Muscle layer of duodenum (tissue), 2 donors: ENCODE data around the gene SYTL3.
"Not testable (repeated sequence)": the region's sequence is repeated elsewhere in the genome, so short reads cannot be mapped to it uniquely, and the experiment has no call there.

ENCODE experiments used
- H3K27ac ChIP-seq: one replicate; pipeline ENCODE4 v1.7.0; 2013; ENCODE audit warnings: mild to moderate bottlenecking, low read length
- H3K27me3 ChIP-seq: one replicate; pipeline ENCODE4 v1.7.0; 2013; ENCODE audit warnings: low read depth, mild to moderate bottlenecking, control low read depth, low read length
- H3K36me3 ChIP-seq, 2 donors: one replicate each; pipeline ENCODE4 v1.7.0; 2013; ENCODE audit warnings: low read length in 2 of 2, control low read depth in 1 of 2, mild to moderate bottlenecking in 1 of 2; ENCODE audit not compliant: insufficient read depth in 2 of 2, control insufficient read depth in 1 of 2
- H3K4me1 ChIP-seq, 2 donors: one replicate each; pipeline ENCODE4 v1.7.0; 2013; ENCODE audit warnings: low read length in 2 of 2, mild to moderate bottlenecking in 2 of 2, control low read depth in 1 of 2, moderate library complexity in 1 of 2; ENCODE audit not compliant: insufficient read depth in 2 of 2, control insufficient read depth in 1 of 2
- H3K4me3 ChIP-seq, 2 donors: one replicate each; pipeline ENCODE4 v1.7.0; 2013; ENCODE audit warnings: low read length in 2 of 2, low read depth in 1 of 2, mild to moderate bottlenecking in 1 of 2
- H3K9me3 ChIP-seq, 2 donors: one replicate each; pipeline ENCODE4 v1.7.0; 2013; ENCODE audit warnings: low read length in 2 of 2, control low read depth in 1 of 2, mild to moderate bottlenecking in 1 of 2; ENCODE audit not compliant: control insufficient read depth in 1 of 2
- donor health status: healthy.

The SYTL3 gene

GRCh38 chr6:158625881-158626305 is 24.0 kb upstream of the SYTL3 start:
- Histone ChIP-seq H3K27ac (no peak overlapping the region), H3K36me3 (peaks cover 40 to 50% of the 10 kb centered on the region in 2 donors), H3K4me3 (no peak overlapping the region), H3K9me3 (no peaks in the 10 kb centered on the region), H3K27me3 (no peaks in the 10 kb centered on the region), H3K4me1 (peaks cover 0 to 3% of the 10 kb centered on the region in 2 donors)

- no peaks in the 10 kb centered on the region for H3K9me3 ChIP-seq
- no peak overlapping the region for H3K4me3 ChIP-seq
- no peaks in the 10 kb centered on the region for H3K27me3 ChIP-seq
- peaks cover 36 to 43% of the 10 kb centered on the region in 2 donors for H3K36me3 ChIP-seq
- H3K27ac ChIP-seq = no peak overlapping the region
- peaks cover 2 to 9% of the 10 kb centered on the region in 2 donors for H3K4me1 ChIP-seq
Observed at GRCh38 chr6:158626360-158627167, 23.3 kb upstream of the SYTL3 start.

DNA sequence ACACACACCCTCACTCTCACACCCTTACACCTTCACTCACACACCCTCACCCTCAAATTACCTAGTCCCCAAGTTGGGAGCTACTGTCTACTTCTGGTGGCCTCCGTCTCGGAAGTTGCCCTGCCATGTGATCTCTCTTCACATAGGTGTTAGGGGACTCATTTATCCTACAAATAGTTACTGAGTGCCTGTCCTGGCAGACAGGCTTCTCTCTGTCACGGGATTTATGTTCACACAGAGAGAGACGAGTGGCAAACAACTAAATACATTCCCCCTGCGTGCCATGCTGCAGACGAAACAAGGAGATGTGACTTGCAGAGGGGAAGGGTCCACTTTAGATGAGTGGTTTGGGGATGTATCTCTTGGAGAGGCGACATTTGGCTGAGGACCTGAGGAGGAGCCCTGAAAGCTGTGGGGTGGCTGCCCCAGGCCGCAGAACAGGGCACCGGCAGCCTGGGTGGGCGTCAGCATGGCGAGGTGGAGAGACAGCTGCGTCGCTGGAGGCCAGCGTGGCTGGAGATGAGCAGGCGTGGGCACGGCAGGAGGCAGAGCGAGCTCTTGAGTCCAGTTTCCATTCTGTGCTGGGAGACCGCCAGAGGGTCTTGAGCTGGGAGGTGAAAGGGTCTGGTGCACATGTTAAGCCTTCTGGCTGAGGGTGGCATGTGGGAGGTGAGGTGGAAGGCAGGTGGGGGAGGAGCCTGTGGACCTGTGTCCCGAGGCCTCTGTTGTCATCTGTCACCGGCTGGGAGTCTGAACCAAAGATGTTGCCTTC is 22.5 kb upstream of the SYTL3 start:
- Histone ChIP-seq H3K27ac (no peak overlapping the region), H3K27me3 (no peaks in the 10 kb centered on the region), H3K36me3 (peaks cover 32 to 43% of the 10 kb centered on the region in 2 donors), H3K9me3 (no peaks in the 10 kb centered on the region), H3K4me1 (peaks cover 5 to 9% of the 10 kb centered on the region in 2 donors), H3K4me3 (no peak overlapping the region)

- peaks cover 27 to 45% of the 10 kb centered on the region in 2 donors for H3K36me3 ChIP-seq
- H3K4me1 ChIP-seq = peaks cover 5 to 9% of the 10 kb centered on the region in 2 donors
- H3K27ac ChIP-seq = no peak overlapping the region
- H3K4me3 ChIP-seq = no peak overlapping the region
- H3K9me3 ChIP-seq = no peaks in the 10 kb centered on the region
- H3K27me3 ChIP-seq = no peaks in the 10 kb centered on the region
Observed at GRCh38 chr6:158627940-158628211, 22.0 kb upstream of the SYTL3 start.

DNA sequence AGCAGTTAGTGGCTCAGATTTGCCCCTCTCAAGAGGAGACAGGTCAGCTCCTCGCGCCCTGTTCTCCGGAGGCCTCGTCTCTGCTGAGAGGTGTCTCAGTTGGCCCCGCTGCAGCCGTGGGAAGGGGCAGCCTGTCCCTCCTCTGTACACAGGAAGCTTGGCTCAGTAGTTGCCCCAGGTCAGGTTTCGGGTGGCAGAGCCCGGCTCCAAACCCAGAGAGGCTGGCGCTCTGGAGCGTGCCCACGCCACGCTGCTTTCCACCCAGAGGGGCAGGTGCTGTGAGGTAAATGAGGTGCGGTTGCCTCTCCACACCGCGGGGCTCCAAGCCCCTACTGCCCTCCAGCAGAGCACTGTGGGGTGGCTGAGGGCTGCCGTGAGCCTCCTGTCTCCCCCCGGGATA is 21.3 kb upstream of the SYTL3 start:
- Histone ChIP-seq H3K27ac (no peak overlapping the region), H3K36me3 (peaks cover 34 to 51% of the 10 kb centered on the region in 2 donors), H3K4me1 (peaks cover 5 to 9% of the 10 kb centered on the region in 2 donors), H3K27me3 (no peaks in the 10 kb centered on the region), H3K9me3 (no peaks in the 10 kb centered on the region), H3K4me3 (no peak overlapping the region)

GRCh38 chr6:158629367-158630221 is 20.3 kb upstream of the SYTL3 start:
- Histone ChIP-seq H3K4me1 (peaks cover 5 to 9% of the 10 kb centered on the region in 2 donors), H3K9me3 (no peaks in the 10 kb centered on the region), H3K27me3 (no peaks in the 10 kb centered on the region), H3K36me3 (peaks cover 39 to 51% of the 10 kb centered on the region in 2 donors), H3K4me3 (no peak overlapping the region), H3K27ac (no peak overlapping the region)

- Histone ChIP-seq H3K4me1 (peaks cover 5 to 9% of the 10 kb centered on the region in 2 donors), H3K9me3 (no peaks in the 10 kb centered on the region), H3K27ac (peak overlapping the region; percentile 86), H3K36me3 (peaks cover 40 to 44% of the 10 kb centered on the region in 2 donors), H3K27me3 (no peaks in the 10 kb centered on the region), H3K4me3 (no peak overlapping the region)
Observed at GRCh38 chr6:158630938-158631616, 18.8 kb upstream of the SYTL3 start.

DNA sequence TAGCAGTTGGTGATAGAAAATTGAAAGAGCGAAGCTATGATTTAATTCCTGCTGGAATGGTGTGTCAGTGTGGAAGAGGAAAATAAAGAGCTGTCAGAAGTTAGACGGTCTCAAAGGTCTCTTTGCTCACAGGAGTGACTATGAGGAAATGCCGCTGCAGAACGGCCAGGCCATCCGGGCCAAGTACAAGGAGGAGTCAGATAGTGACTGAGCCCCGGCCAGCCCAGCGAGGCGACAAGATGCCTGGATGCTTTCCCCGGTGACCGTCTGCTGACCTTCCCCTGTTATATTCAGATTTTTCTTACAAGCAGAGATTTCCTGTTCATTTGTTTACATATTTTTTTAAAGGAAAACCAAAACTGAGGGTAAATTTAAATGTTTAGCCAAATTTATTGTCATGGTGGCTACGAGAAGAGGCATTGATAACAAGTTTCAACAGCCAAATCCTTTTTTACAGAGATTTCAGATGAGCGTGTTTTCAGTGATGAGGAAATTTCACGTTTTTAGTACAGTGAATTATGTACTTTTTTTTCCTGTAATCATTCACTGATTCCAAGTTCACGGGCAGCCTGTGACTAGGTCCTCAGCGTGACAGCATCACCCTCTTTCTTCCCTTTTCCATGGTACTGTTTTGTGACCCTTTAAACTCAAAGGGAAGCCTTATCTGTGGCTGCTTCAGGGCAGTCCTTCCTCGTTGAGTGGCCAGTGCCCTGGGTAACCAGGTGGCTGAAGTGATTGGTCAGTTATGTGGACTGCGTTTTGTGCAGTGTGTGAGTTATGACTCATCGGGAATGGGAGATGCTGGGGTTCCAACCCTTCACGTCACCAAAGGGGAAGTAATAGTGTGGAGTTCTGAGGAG is 17.9 kb upstream of the SYTL3 start:
- Histone ChIP-seq H3K27me3 (no peaks in the 10 kb centered on the region), H3K4me3 (peak overlapping the region in 1 of 2 donors; percentile 12), H3K36me3 (peaks cover 40 to 44% of the 10 kb centered on the region in 2 donors), H3K4me1 (peaks cover 5 to 9% of the 10 kb centered on the region in 2 donors), H3K9me3 (no peaks in the 10 kb centered on the region), H3K27ac (peak overlapping the region; percentile 86)

DNA sequence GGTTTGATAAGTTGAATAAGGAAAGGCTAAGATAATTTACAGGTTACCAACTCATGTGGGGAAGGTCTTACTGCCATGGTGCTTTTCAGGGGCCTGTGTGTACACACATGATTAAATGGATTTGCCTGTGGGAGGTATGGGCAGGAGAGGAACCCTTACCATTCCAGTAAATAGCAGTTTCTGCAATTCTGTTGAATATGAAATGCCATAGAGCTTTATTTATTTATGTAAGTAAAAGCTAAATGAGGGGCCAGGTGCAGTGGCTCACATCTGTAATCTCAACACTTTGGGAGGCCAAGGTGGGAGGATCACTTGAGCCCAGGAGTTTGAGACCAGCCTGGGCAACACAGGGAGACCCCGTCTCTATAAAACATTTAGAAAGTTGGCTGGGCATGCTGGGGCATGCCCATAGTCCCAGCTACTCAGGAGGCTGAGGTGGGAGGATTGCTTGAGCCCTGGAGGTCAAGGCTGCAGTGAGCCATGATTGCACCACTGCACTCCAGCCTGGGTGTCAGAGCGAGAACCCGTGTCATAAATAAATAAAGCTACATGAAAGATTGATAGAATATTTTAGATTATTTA is 17.2 kb upstream of the SYTL3 start:
- not testable (repeated sequence) for H3K27me3 ChIP-seq, H3K4me3 ChIP-seq, H3K4me1 ChIP-seq, H3K9me3 ChIP-seq
- Histone ChIP-seq H3K27ac (peak overlapping the region; percentile 86), H3K36me3 (peaks cover 44 to 45% of the 10 kb centered on the region in 2 donors)

DNA sequence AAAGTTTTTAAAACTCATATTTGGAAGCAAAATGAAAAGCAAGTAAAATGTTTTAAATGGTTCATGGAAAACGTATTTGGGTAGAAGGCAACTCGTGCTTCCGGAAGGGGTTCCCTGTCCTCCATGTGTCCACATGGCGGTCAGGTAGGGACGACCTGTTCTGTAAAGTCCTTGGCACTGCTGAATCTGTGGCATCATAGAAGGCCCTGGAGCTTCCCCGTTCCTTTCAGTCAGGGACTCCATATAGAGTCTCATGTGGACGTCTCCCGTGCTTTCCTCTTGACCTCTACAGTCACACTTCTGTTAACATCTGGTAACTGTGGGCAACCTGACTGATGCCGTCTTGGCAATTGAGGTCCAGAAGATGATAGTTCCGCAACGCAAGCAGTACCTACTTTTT is 16.7 kb upstream of the SYTL3 start:
- H3K4me1 ChIP-seq = peaks cover 5 to 9% of the 10 kb centered on the region in 2 donors
- H3K4me3 ChIP-seq = no peak overlapping the region
- no peaks in the 10 kb centered on the region for H3K9me3 ChIP-seq
- H3K27me3 ChIP-seq = no peaks in the 10 kb centered on the region
- no peak overlapping the region for H3K27ac ChIP-seq
- H3K36me3 ChIP-seq = peaks cover 44 to 45% of the 10 kb centered on the region in 2 donors
